Activated CD8-positive, alpha-beta memory T cell treated with anti-CD3 and anti-CD28 coated beads, Interleukin-2, amount 10 ng/mL, durations not matched to agents 7 days and 5 days (primary cell): ENCODE results near the gene SPN. TPM values are rescaled to one million over a fixed set of nuclear protein-coding genes. Genes with fewer than 3 reads are reported as not detected.
"Not testable (repeated sequence)": the region's sequence is repeated elsewhere in the genome, so short reads cannot be mapped to it uniquely, and the experiment has no call there.

Experiments
- ATAC-seq: fragments of 150-1000 bp; cut with Tn5 transposase; one replicate; pipeline ENCODE4 v1.10.0; 2021; ENCODE audit warnings: moderate library complexity
- CTCF ChIA-PET: fragments of 350-600 bp; sonication (Branson Sonifier 250); formaldehyde crosslinking; loops from one replicate; lab custom pipeline; 2021; ENCODE audit warnings: antibody characterized with exemption; lab: Charles Lee
- DNase-seq: peaks from one replicate; pipeline ENCODE4 v3.0.0-alpha.2; 2020
- H3K27ac Mint-ChIP-seq: one replicate; pipeline ENCODE4 v1.8.0; 2021; ENCODE audit warnings: mild to moderate bottlenecking, mixed read lengths
- H3K27me3 Mint-ChIP-seq: one replicate; pipeline ENCODE4 v1.8.0; 2021; ENCODE audit warnings: mixed read lengths
- H3K36me3 Mint-ChIP-seq: one replicate; pipeline ENCODE4 v1.8.0; 2021; ENCODE audit warnings: mild to moderate bottlenecking, mixed read lengths
- H3K4me1 Mint-ChIP-seq: one replicate; pipeline ENCODE4 v1.8.0; 2021; ENCODE audit warnings: mixed read lengths
- H3K4me3 Mint-ChIP-seq: one replicate; pipeline ENCODE4 v1.8.0; 2021; ENCODE audit warnings: mild to moderate bottlenecking, moderate library complexity, mixed read lengths
- H3K9me3 Mint-ChIP-seq: one replicate; pipeline ENCODE4 v1.8.0; 2022; ENCODE audit warnings: low read depth, mixed read lengths
- total RNA-seq, 2 experiments: library from RNA; stranded (reverse); gene quantifications; one replicate each; pipeline ENCODE4 v1.2.3, GENCODE V29; 2021

SPN gene
- total RNA-seq, 2 experiments from 2014 or later, result 329 to 351 TPM

DNA sequence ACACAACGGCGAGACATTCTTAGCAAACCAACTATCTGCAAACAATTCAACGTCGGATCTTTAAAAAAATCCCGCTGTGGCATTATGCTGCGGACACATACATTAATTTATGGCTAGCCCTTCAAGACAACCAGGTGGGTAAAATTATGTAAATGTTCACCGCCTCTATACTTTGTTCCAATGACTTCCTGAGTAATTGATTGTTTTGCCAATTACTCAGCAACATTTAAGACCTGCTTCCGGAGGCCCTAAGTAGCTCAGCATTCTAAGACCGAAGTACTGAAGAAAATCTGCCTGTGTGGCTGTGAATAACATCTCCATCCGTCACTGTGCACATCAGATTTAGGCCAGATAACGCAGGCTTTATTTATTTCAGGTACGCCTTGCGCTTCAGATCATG is 39.2 kb downstream of the SPN start:
- ATAC-seq, result peak; percentile 54
- no peaks in the 10 kb centered on the region for H3K9me3 Mint-ChIP-seq
- H3K4me1 Mint-ChIP-seq, result peaks cover 31% of the 10 kb centered on the region
- peak; percentile 46 for DNase-seq
- no peaks in the 10 kb centered on the region for H3K36me3 Mint-ChIP-seq
- peak overlapping the region; percentile 64 for H3K4me3 Mint-ChIP-seq
- CTCF ChIA-PET, result interaction anchor here (0.7 to 9.6 kb wide), 23 partner anchors 11 to 330 kb away, joined by 3 to 109 read pairs (median 12); partner anchors contain the start of genes C16orf54, KCTD13, KIF22 and MAZ
- H3K27me3 Mint-ChIP-seq, result peaks cover 2% of the 10 kb centered on the region
- H3K27ac Mint-ChIP-seq, result peak overlapping the region; percentile 93

DNA sequence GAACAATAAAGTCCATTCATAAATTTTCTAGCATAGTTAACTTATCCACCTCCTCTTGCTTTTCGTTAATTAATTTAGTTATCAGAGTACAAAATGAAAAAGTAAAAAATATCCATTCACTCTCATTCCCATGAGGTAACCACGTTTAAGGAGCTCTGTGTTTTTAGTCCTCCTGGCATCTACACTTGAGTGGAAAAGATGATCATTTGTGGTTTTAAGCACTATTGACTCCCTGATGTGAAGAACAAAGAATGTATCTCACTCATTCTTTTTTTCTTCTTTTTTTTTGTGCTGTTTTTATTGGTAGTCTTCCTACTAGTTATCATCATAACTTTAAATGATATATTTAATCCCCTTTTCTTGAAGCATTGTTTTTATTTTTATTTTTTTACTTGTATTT is 42.0 kb downstream of the SPN start:
- H3K36me3 Mint-ChIP-seq, result no peaks in the 10 kb centered on the region
- H3K9me3 Mint-ChIP-seq, result no peaks in the 10 kb centered on the region
- no peak overlapping the region for H3K4me3 Mint-ChIP-seq
- ATAC-seq (no peak), DNase-seq (no peak)
- peaks cover 2% of the 10 kb centered on the region for H3K27me3 Mint-ChIP-seq
- peaks cover 34% of the 10 kb centered on the region for H3K4me1 Mint-ChIP-seq
- peak overlapping the region; percentile 15 for H3K27ac Mint-ChIP-seq
- CTCF ChIA-PET, result interaction anchor here (2.2 to 9.6 kb wide), 4 partner anchors 84 to 327 kb away, joined by 5 to 109 read pairs (median 102); partner anchors contain the start of genes KIF22, MVP and PAGR1

DNA sequence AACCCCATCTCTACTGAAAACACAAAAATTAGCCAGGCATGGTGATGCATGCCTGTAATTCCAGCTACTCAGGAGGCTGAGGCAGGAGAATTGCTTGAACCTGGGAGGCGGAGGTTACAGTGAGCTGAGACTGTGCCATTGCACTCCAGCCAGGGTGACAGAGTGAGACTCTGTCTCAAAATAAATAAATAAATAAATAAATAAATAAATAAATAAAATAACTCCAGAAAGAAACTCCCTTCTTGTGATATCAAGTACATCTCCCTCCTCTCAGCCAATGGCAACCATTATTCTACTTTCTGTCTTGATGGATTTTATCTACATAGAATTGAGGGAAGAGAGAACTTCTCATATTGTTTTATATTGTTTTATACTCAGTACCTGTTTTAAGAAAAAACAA is 44.1 kb downstream of the SPN start:
- H3K4me3 Mint-ChIP-seq, DNase-seq, ATAC-seq, H3K27ac Mint-ChIP-seq, H3K27me3 Mint-ChIP-seq, CTCF ChIA-PET, H3K9me3 Mint-ChIP-seq, H3K36me3 Mint-ChIP-seq: not testable (repeated sequence)
- H3K4me1 Mint-ChIP-seq, result peaks cover 23% of the 10 kb centered on the region

DNA sequence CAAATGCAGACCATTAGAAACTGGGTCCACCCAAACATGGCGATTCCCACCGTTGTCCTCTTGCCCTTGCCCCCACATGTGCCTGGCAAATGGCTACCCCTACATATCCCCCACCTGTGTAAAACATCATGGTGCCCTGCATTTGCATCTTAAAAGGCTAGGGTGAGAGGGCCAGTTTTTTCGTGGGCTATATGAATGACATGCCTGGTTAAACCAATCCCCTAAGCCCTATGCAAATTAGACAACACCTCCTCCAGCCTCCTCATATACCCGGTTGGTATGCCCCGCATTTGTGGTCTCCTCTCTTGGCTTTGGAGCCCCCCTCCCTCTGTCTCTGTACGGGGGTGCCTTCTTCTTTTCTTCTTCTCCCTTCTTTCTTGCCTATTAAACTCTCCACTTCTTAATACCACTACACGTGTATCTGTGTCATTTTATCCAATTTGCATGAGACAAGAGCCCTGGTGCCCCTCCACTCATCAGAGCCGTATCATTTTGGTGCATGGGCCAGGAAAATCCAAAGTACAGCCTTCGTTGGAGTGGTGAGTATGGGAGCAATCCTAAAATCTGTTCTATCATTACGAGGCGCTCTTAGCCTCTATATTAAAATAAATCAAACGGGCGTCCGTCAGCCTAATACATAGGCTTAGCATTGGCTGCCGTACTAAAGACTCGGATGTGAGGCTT is 46.0 kb downstream of the SPN start:
- no peaks in the 10 kb centered on the region for H3K9me3 Mint-ChIP-seq
- peaks cover 10% of the 10 kb centered on the region for H3K4me1 Mint-ChIP-seq
- no peak overlapping the region for H3K27ac Mint-ChIP-seq
- H3K4me3 Mint-ChIP-seq, result no peak overlapping the region
- CTCF ChIA-PET, result interaction anchor here (1.5 to 7.8 kb wide), 3 partner anchors 8 to 107 kb away, joined by 6 to 75 read pairs (median 8); partner anchors contain the start of gene PAGR1
- DNase-seq (no peak), ATAC-seq (no peak)
- no peaks in the 10 kb centered on the region for H3K36me3 Mint-ChIP-seq
- peaks cover 4% of the 10 kb centered on the region for H3K27me3 Mint-ChIP-seq

DNA sequence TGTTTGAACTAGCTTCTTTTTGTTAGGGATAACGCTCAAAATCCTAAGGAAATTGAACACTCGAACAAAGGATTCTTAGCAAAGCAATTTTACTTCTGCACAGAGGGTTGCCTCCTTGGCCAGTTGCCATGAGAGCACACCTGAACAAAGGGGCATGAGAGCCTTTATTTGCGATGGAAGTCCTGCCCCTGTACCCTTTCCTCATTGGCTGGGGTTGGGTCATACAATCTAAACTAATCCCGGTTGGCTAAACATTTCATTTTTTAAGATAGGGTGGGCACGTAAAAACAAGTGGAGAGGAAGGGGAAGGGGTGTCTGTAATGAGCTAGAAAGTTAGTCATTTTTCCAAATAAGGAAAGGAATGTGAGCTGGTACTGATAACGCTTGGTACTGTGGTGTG is 46.6 kb downstream of the SPN start:
- H3K27me3 Mint-ChIP-seq, H3K9me3 Mint-ChIP-seq, H3K4me3 Mint-ChIP-seq, H3K27ac Mint-ChIP-seq, DNase-seq, H3K36me3 Mint-ChIP-seq, ATAC-seq: not testable (repeated sequence)
- CTCF ChIA-PET, result interaction anchor here (1.1 to 7.8 kb wide), 6 partner anchors 9 to 322 kb away, joined by 3 to 75 read pairs (median 4); partner anchors contain the start of genes PAGR1 and TLCD3B
- peaks cover 10% of the 10 kb centered on the region for H3K4me1 Mint-ChIP-seq

DNA sequence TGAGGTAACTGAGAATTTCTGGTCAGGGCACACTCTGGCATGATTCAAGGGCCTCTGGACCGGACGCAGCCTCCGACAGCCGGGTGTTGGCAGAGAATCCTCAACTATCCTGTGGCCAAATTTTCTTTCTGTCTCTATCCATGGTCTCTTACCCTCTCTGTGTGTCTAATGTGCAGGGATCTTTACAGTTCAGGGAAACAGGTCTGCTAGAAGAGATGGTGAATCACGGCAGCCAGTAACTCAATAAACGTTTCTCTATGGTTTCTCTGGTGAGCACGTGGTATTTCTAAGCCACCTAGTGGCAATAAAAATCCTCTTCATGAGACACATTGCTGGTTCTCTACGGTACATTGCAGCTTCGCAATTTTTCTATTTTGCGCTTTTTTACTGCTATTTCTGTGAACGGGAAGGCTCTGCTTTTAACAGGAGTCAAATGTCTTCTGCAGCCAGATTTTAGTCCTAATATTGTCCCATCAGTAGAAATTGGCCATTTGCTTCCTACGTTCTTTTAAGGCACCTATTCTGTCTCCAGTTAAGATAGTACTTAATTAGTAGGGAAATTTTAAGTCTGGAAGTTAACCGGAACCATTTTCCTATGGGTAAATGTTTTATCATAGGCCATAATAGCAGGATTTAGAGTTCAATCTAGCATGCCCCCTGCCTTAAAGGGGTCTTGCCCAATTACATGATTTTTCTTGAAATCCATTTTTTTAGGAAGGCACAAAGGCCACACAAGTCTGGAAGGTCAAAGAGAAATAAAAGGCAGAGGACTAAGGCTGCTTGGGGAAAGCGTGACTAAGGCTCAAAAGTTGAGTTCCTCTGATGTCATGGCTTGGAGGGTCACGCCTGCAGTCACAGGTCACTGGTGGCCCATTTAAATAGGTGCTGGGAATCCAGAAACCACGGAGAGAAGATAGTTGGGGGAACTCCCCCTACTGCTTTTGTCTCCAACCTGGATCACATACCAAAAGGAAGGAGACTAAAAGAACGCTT is 47.5 kb downstream of the SPN start:
- CTCF ChIA-PET, result interaction anchor here (1.1 to 7.8 kb wide), 6 partner anchors 10 to 321 kb away, joined by 3 to 75 read pairs (median 4); partner anchors contain the start of genes PAGR1 and TLCD3B
- peaks cover 4% of the 10 kb centered on the region for H3K27me3 Mint-ChIP-seq
- no peaks in the 10 kb centered on the region for H3K36me3 Mint-ChIP-seq
- H3K9me3 Mint-ChIP-seq, result no peaks in the 10 kb centered on the region
- ATAC-seq (peak; percentile 98), DNase-seq (peak; percentile 63)
- H3K4me1 Mint-ChIP-seq, result peaks cover 10% of the 10 kb centered on the region
- no peak overlapping the region for H3K4me3 Mint-ChIP-seq
- H3K27ac Mint-ChIP-seq, result no peak overlapping the region

DNA sequence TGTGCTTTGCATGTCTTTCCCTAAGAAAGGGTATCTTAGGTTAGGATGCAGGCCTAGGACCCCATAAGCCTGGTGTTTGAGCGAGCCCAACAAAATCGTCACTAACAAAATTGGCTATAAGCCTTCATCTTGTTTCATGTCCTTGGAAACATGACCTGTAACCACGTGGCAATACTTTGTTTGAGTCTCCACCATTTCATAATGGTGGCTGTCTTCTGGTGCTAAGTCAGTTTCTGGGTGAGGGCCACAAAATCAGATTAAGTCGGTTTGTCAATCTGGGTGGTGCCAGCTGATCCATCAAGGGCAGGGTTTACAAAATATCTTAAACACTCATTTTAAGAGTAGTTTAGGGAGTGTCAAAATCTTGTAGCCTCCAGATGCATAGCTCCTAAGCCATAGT is 49.8 kb downstream of the SPN start:
- CTCF ChIA-PET, result interaction anchor here (0.6 to 7.8 kb wide), 9 partner anchors 10 to 305 kb away, joined by 3 to 75 read pairs (median 4); partner anchors contain the start of genes KIF22 and PAGR1
- H3K27me3 Mint-ChIP-seq, result peaks cover 4% of the 10 kb centered on the region
- no peaks in the 10 kb centered on the region for H3K36me3 Mint-ChIP-seq
- H3K27ac Mint-ChIP-seq, result no peak overlapping the region
- no peak for ATAC-seq
- no peak for DNase-seq
- H3K4me1 Mint-ChIP-seq, result peaks cover 10% of the 10 kb centered on the region
- no peak overlapping the region for H3K4me3 Mint-ChIP-seq
- no peaks in the 10 kb centered on the region for H3K9me3 Mint-ChIP-seq

DNA sequence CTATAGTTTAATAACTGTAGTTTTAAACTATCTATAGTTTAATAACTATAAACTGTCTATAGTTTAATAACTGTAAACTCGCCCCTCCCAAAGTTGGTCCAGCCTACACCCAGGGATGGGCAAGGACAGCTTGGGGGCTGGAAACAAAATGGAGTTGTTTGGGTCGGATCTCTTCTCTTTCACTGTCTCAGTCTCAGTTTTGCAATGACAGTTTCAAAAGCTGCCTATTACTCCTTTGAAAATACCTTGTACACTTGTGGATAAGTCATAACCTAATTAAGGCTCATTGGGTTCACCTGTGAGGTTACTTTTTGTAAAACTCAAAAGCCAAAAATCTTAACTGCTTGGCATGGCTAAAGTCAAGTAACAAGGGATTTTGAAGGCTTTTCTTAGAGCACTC is 51.3 kb downstream of the SPN start:
- Mint-ChIP-seq H3K9me3 (no peaks in the 10 kb centered on the region), H3K27ac (no peak overlapping the region), H3K36me3 (no peaks in the 10 kb centered on the region), H3K27me3 (peaks cover 4% of the 10 kb centered on the region), H3K4me3 (no peak overlapping the region), H3K4me1 (peaks cover 12% of the 10 kb centered on the region)
- no peak for ATAC-seq
- DNase-seq, result no peak
- CTCF ChIA-PET, result interaction anchor here (0.6 to 7.8 kb wide), 7 partner anchors 9 to 108 kb away, joined by 3 to 75 read pairs (median 5); partner anchors contain the start of gene KIF22

DNA sequence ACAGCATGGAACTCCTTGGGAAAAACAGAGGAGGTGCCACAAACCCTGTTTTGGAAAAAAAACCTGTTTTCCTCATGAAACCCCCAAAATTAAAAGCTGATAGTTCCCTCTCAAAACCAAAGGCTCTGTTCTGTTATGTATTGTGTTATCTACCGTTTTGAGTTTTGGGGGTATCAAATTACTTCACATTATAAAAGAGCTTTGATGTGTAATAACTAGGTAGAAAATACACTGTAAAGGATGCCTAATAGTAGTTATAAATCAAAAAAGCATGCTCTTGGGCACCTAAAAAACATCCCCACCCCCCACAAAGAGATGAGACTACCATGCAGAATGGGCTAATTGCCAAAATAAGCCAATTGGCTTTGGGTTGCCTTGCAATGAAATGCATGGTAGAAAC is 51.9 kb downstream of the SPN start:
- Mint-ChIP-seq H3K4me3 (no peak overlapping the region), H3K27ac (no peak overlapping the region), H3K27me3 (peaks cover 4% of the 10 kb centered on the region), H3K36me3 (no peaks in the 10 kb centered on the region), H3K9me3 (no peaks in the 10 kb centered on the region), H3K4me1 (peaks cover 9% of the 10 kb centered on the region)
- no peak for DNase-seq
- CTCF ChIA-PET, result interaction anchor here (0.6 to 7.8 kb wide), 9 partner anchors 8 to 133 kb away, joined by 3 to 75 read pairs (median 4); partner anchors contain the start of gene KIF22
- no peak for ATAC-seq

DNA sequence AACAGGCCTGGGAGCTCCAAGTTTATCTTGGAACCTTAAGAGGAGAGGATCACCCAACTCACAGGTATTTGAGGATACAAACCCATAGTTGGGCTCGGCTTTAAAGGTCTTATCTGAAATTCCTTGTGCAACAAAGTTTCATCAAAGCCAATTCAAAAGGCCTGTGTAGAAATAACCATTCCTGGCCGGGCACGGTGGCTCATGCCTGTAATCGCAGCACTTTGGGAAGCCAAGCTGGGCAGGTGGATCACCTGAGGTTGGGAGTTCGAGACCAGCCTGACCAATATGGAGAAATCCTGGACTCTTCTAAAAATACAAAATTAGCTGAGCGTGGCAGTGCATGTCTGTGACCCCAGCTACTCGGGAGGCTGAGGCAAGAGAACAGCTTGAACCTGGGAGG is 54.1 kb downstream of the SPN start:
- ATAC-seq (no peak), DNase-seq (no peak)
- Mint-ChIP-seq H3K4me3 (no peak overlapping the region), H3K4me1 (peaks cover 8% of the 10 kb centered on the region), H3K27ac (no peak overlapping the region), H3K27me3 (peaks cover 2% of the 10 kb centered on the region), H3K36me3 (no peaks in the 10 kb centered on the region), H3K9me3 (no peaks in the 10 kb centered on the region)
- CTCF ChIA-PET, result interaction anchor here (0.9 to 2.5 kb wide), 6 partner anchors 12 to 132 kb away, joined by 3 to 13 read pairs (median 6); no protein-coding TSS in a partner anchor

DNA sequence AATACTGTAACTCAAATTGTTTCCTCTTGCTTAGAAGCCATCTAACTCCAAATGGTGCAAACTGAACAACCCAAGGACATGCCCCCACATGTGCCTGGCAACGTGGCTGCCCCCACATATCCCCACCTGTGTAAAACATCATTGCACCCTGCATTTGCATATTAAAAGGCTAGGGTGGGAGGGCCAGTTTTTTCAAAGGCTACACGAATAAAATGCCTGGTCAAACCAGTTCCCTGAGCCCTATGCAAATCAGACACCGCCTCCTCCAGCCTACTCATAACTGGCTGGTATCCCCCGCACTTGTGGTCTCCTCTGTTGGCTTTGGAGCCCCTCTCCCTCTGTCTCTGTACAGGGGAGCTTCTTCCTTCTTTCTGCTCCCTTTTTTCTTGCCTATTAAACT is 56.0 kb downstream of the SPN start:
- Mint-ChIP-seq H3K27me3 (peaks cover 2% of the 10 kb centered on the region), H3K4me3 (no peak overlapping the region), H3K36me3 (no peaks in the 10 kb centered on the region), H3K4me1 (peaks cover 8% of the 10 kb centered on the region), H3K27ac (no peak overlapping the region), H3K9me3 (no peaks in the 10 kb centered on the region)
- CTCF ChIA-PET, result interaction anchor here (1.9 to 3.5 kb wide), 3 partner anchors 10 to 18 kb away, joined by 6 to 32 read pairs (median 13); no protein-coding TSS in a partner anchor
- ATAC-seq (no peak), DNase-seq (no peak)
